Right renal cortex interstitium (tissue), 3 donors: ENCODE results near the gene SLCO3A1. TPM values are rescaled to one million over a fixed set of nuclear protein-coding genes. Genes with fewer than 3 reads are reported as not detected.

Source experiments
- DNase-seq, 3 donors: peaks; one replicate each; pipeline ENCODE4 v3.0.0-alpha.2; 2013; ENCODE audit warnings: low read depth in 3 of 3, low spot score in 2 of 3
- polyA plus RNA-seq, 3 donors: library from polyadenylated mRNA; unstranded; fragments of 120-200 nt; gene quantifications; one replicate each; pipeline ENCODE4 v1.2.1, GENCODE V29; 2013; ENCODE audit not compliant: insufficient read length in 3 of 3

Gene SLCO3A1
- polyA plus RNA-seq, 3 donors: 9.4 to 16.0 (median 14.7) TPM

GRCh38 chr15:92023965-92024364 lies 170.5 kb downstream of the SLCO3A1 start:
- no peak for DNase-seq

DNA sequence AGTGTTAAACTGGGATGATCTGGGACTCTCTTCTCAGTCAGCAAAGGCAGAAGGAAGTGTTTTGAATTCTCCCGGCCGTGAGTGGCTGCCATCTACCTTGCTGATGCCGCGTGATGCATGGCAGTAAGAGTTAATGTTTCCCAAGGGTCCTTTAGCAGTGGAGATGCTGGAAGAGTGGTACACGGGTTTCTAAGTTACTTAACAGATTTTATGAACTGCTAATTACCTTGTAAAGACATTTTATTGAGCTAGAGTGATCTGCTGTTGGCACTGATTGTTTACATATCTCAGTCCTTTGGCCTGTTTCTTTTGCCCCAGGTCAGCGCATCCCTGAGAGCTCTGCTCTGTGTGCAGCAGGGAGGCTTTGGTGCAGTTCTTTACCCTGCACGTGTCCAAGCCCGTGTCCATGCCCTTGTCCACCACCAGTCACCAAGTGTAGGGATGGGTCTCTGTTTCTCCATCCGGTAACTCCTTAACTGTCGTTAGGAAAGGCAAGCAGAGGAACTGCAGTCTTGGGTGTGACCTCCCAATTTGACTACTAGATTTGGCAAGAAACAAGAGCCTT lies 172.3 kb downstream of the SLCO3A1 start:
- no peak for DNase-seq

DNA sequence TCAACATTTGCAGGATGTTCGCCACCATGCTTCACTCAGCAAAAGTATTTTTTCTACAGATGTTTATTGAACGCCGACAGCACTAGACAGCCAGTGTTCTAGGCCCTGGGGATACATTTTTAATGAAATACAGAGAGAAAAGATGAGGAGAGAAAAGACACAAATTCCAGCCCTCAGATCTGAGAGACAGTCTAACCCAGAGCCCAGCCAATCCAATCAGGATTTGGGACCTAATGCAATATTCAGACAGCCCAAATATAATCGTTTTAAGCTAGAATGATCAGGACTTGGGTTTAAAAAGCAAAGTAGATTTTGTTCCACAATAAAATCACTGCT lies 174.8 kb downstream of the SLCO3A1 start:
- no peak for DNase-seq

- DNase-seq: no peak
These were observed 176.3 kb downstream of the SLCO3A1 start for GRCh38 chr15:92029767-92030166.

GRCh38 chr15:92033314-92033713 lies 179.8 kb downstream of the SLCO3A1 start:
- DNase-seq: no peak

- no peak for DNase-seq
These were observed 180.2 kb downstream of the SLCO3A1 start for GRCh38 chr15:92033723-92034122.

- DNase-seq: no peak
These were observed 180.7 kb downstream of the SLCO3A1 start for GRCh38 chr15:92034227-92034626.

GRCh38 chr15:92035551-92035950 lies 182.0 kb downstream of the SLCO3A1 start:
- no peak for DNase-seq

- no peak for DNase-seq
These were observed 182.5 kb downstream of the SLCO3A1 start for GRCh38 chr15:92035961-92036360.

- no peak for DNase-seq
These were observed 184.0 kb downstream of the SLCO3A1 start for GRCh38 chr15:92037491-92037890.

DNA sequence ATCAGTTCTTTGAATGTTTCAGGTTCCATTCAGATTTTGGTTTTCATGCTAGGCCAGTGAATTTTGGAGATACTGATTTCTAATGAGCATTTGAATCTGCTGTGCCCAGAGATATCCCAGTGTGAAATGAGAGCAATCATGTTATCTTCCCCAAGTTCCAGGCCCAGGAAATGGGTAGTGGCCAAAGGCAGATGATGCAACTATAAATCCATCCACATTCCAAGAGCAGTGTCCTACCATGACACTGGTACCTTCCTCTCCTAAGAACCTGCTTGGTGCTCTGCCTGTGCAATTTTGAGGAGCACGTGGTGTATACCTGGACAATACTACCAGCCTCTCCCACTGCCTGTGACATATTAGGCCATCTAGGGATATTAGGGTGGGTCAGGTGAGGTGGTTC lies 186.8 kb downstream of the SLCO3A1 start:
- DNase-seq: no peak

- DNase-seq: no peak
These were observed 187.9 kb downstream of the SLCO3A1 start for GRCh38 chr15:92041371-92041770.

DNA sequence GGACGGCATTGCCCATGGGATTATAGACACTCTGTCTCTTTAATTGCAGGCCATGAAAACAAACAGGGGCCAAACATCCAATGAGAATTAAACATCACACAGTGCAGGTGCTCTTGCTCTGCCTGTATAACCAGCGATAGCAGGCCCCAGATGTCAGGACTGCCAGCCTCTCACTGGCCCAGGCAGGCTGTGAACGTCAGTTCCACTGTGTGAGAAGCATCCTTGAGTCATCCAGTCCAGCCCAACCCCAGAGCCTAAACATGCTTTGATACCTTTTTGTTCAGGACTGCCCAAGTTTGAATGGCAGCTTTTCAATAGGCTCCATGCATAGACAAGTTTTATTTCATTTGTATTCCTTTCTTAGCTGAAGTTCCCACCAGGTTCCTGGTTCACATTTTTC lies 189.8 kb downstream of the SLCO3A1 start:
- DNase-seq: no peak

DNA sequence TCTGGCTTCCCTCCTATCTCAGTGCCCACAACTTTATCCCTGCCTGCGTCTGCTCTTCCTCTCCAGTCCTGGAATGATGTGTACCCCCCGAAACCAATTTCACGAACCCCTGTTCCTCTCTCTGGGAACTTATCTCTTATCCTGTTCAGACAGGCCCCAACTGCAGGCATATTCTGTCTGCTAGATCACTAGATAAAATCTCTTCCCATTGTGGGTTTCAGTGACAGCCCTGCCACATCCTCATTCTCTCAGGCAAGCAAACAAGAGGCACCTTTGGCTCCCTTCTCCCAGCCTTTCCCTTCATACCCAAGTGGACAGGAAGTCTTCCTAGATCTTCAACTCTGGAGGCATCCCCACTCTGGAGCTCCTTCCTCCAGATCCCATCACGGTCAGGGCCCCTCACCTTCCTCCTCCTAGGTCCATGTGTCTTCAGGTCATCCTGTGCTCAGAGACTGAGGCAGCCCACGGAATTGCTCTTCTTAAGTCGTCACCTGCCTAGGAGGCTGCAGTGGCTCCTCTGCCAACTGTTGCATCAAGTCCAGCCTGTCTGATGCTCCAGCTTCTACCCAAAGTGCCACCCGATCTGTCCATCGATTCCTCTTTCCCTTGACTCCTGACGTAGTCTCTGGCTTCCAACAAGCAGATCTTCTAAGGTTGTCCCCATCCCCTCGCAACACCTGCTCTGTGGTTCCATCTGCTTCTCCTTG lies 190.8 kb downstream of the SLCO3A1 start:
- no peak for DNase-seq

- DNase-seq: no peak
These were observed 194.4 kb downstream of the SLCO3A1 start for GRCh38 chr15:92047900-92048299.

DNA sequence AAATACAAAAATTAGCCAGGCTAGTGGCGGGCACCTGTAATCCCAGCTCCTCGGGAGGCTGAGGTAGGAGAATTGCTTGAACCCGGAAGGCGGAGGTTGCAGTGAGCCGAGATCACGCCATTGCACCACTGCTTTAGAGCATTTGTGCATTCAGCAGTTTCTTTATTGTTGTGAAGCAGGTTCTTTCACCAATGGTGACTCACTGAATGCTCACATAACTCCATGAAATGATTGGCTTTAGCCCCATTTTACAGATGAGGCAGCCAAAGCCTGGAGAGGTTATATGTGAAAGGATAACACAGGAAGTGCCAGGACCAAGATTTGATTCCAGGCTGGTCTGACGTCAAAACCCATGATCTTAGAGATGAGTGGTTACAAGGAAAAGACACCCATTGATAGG lies 195.2 kb downstream of the SLCO3A1 start:
- DNase-seq: no peak

DNA sequence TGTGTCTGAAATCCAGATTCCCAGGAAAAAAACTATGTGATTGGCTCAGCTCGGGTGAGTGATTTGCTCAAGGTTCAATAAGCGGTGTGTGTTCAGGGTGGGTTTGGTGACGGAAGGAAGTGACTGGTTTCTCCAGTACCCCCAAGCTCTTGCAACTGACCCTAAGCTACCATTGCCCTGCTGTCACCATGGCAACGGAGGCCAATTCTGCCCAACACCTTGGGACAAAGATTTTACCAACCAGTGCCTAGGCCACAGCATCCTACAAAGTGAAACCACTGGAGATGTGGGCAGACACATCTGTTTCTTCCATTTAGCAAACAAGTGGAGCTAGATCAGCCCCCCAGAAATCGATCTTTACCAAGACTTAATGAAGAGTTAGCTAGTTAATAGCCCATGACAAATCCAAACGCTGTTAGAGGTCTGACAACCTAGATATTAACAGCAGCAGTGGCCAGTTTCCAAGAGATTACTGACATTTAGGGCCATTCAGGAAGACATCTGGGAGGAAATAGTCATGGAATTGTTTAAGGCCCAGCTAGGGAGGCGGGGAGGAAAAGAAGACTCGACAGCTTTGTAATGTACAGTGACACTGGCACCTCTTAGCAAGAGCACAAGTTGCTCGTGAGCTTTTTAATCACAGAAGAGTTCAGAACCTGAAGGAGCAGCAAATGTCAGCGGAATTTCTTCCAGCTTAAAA lies 195.9 kb downstream of the SLCO3A1 start:
- no peak for DNase-seq

DNA sequence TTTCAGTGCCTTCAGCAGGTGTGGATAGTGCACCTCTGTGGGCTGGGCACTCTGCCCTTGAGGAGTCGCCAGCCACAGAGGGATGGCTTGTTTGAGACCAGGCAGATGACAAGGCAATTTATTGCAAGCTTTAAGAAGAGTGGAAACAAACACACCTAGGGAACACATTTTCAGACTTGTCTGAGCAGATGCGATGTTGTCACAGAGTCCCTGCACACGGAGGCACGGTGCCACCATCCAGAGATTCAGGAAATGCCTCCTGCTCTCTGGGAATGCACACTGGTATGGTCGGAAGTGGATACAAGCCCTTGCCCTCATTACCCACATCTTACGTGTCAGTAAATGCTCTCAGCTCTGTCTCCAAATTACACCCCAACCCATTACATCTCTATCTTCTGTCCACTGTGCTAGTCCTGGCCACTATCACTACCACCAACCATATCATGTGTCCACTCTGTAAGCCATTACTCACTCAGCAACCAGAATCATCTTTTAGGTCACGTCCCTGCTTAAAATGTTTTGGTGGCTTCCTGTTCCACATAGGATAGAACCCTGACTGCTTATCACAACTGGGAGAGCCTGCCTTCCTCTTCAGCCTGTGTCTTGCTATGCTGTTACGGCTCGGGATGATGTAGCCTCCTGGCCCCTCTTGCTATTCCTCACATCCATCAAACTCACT lies 196.9 kb downstream of the SLCO3A1 start:
- no peak for DNase-seq

GRCh38 chr15:92051716-92052115 lies 198.2 kb downstream of the SLCO3A1 start:
- DNase-seq: no peak

DNA sequence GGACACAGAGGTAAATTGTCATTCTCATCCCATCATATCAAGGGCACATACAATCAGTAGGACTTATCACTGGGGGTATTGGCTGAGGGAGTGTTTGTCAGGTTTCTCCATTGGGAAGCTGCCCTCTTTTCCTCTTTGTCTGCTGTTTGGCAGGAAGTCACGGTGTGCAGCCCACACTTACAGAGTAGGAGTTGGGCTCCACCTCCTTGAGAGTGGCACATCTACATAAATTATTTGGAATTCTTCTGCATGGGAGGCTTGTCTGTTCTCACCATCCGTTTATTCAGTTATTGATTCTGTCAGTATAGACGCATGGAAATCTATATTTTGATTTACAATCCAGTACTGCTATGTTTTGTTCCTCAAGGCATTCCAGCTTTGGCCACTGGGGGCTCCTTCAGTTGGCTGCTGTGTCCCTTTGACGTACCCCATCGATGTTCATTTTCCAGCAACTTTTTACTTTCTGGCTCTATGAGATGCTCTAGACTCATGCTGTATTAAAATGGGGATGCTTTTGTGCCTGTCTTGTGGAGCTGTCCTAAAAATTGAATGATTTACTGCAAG lies 200.3 kb downstream of the SLCO3A1 start:
- DNase-seq: no peak

DNA sequence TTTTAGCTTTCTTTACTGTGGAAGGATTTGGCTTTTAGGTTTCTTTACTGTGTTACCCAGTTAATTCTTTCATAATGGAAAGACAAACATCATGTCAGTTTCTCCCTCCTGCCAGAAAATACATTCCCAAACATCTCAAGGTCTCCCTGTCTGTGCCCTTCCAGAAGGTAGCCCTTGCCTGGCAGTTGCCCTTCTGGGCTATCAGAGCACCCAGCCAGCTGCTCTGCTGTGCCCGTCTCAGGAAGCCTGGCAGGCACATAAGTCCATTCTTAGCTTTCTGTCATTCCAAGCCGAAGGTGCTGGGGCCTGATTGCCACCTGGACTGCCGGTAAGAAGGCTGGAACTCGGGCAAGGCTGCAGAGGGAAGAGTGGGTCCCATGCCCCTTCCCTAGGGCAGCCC lies 203.4 kb downstream of the SLCO3A1 start:
- no peak for DNase-seq
